Hepatocyte (in vitro differentiated cells): ENCODE measurements around the gene TBC1D5.

ENCODE experiments used
- CTCF ChIP-seq: fragments of 200-600 bp; sonication (generic); IDR thresholded peaks from 2 replicates; pipeline ENCODE4 v1.5.1; 2016; ENCODE audit warnings: antibody characterized with exemption, mild to moderate bottlenecking; ENCODE audit not compliant: poor library complexity
- EZH2 ChIP-seq: fragments of 200-600 bp; sonication (generic); IDR thresholded peaks from 2 replicates; pipeline ENCODE4 v1.6.1; 2016; ENCODE audit warnings: antibody characterized with exemption, mild to moderate bottlenecking, borderline replicate concordance

GRCh38 chr3:17539436-17539835 is 203.0 kb downstream of the TBC1D5 start:
- TF ChIP-seq CTCF = no peak
- no peak for TF ChIP-seq EZH2
